Epithelial cell of prostate (primary cell): Measurements from ENCODE around the gene DOCK11.
"Not testable (repeated sequence)": the region's sequence is repeated elsewhere in the genome, so short reads cannot be mapped to it uniquely, and the experiment has no call there.

Source experiments
- DNase-seq: peaks from one replicate; pipeline ENCODE4 v3.0.0-alpha.2; 2011; ENCODE audit warnings: low read depth, low spot score
- H3K27ac ChIP-seq: fragments of 450-650 bp; 2 replicates; pipeline ENCODE4 v1.5.1; 2017; ENCODE audit warnings: mild to moderate bottlenecking

DOCK11 gene

GRCh38 chrX:118724775-118725174 lies 229.2 kb downstream of the DOCK11 start:
- no peak overlapping the region for H3K27ac ChIP-seq
- DNase-seq = no peak

GRCh38 chrX:118726396-118726795 lies 230.8 kb downstream of the DOCK11 start:
- H3K27ac ChIP-seq = peak overlapping the region; percentile 76
- no peak for DNase-seq

GRCh38 chrX:118726887-118727685 lies 231.5 kb downstream of the DOCK11 start, which contains the start of gene IL13RA1:
Gene IL13RA1 (plus strand): TSS chrX:118727606. CDS start chrX:118727639, 33 bp downstream.
- H3K27ac ChIP-seq = peak within 1 kb of the TSS; percentile 76
- peak; percentile 26 for DNase-seq

- H3K27ac ChIP-seq = peak overlapping the region; percentile 76
- DNase-seq = no peak
These were observed 232.2 kb downstream of the DOCK11 start for GRCh38 chrX:118727686-118728339.

- H3K27ac ChIP-seq = no peak overlapping the region
These were observed 233.5 kb downstream of the DOCK11 start for GRCh38 chrX:118729042-118729652.

GRCh38 chrX:118730500-118731247 lies 235.1 kb downstream of the DOCK11 start:
- peak overlapping the region; percentile 59 for H3K27ac ChIP-seq
- DNase-seq = no peak

More at GRCh38 chrX:118729042-118729652, 233.5 kb downstream of the DOCK11 start:
- no peak for DNase-seq

- DNase-seq, H3K27ac ChIP-seq: not testable (repeated sequence)
These were observed 236.9 kb downstream of the DOCK11 start for GRCh38 chrX:118732551-118732950.

GRCh38 chrX:118734909-118735308 lies 239.3 kb downstream of the DOCK11 start:
- DNase-seq = no peak
- no peak overlapping the region for H3K27ac ChIP-seq
